K562 (cell line): ENCODE measurements around the gene CD68. TPM values are rescaled to one million over a fixed set of nuclear protein-coding genes. Genes with fewer than 3 reads are reported as not detected.

ENCODE experiments used
- CREM ChIP-seq: IDR thresholded peaks from 2 replicates; pipeline ENCODE4 v1.6.1; 2014; ENCODE audit warnings: antibody characterized with exemption, low read depth
- GABPB1 ChIP-seq: sonication (generic); formaldehyde crosslinking; IDR thresholded peaks from 2 replicates; pipeline ENCODE4 v1.8.0; 2022; ENCODE audit warnings: mild to moderate bottlenecking, missing genetic modification reagents
- HIVEP1 ChIP-seq: fragments of 250-450 bp; sonication (Bioruptor Pico); IDR thresholded peaks from 2 replicates; pipeline ENCODE4 v1.4.0; 2020; ENCODE audit warnings: mild to moderate bottlenecking
- KLF10 ChIP-seq: fragments of 250-450 bp; sonication (Bioruptor Pico); IDR thresholded peaks from 2 replicates; pipeline ENCODE4 v1.6.1; 2021; ENCODE audit warnings: matching md5 sums
- MXI1 ChIP-seq: IDR thresholded peaks from 2 replicates; pipeline ENCODE4 v1.6.1; 2011; ENCODE audit warnings: low read depth, mild to moderate bottlenecking, improper control_type of control experiment, low read length
- PHF21A ChIP-seq: fragments of 450-650 bp; IDR thresholded peaks from 2 replicates; pipeline ENCODE4 v1.6.1; 2017; ENCODE audit warnings: low read depth, borderline replicate concordance
- PTTG1 ChIP-seq: fragments of 450-650 bp; IDR thresholded peaks from 2 replicates; pipeline ENCODE4 v1.6.1; 2016; ENCODE audit warnings: low read depth, mild to moderate bottlenecking, missing genetic modification characterization, missing compliant biosample characterization
- SAP30 ChIP-seq: fragments of 200-600 bp; sonication (generic); IDR thresholded peaks from 2 replicates; pipeline ENCODE4 v1.6.1; 2012; ENCODE audit warnings: borderline replicate concordance, low read depth, mild to moderate bottlenecking, moderate library complexity, low read length, control low read depth, inconsistent platforms; ENCODE audit not compliant: insufficient read depth, poor library complexity, severe bottlenecking
- SMAD2 ChIP-seq: fragments of 150-350 bp; IDR thresholded peaks from 2 replicates; pipeline ENCODE4 v1.6.1; 2014; ENCODE audit warnings: low read depth, mild to moderate bottlenecking, low read length
- SREBF2 ChIP-seq: sonication (generic); formaldehyde crosslinking; IDR thresholded peaks from 2 replicates; pipeline ENCODE4 v1.4.0; 2020; ENCODE audit warnings: mild to moderate bottlenecking, missing genetic modification reagents
- SRSF3 ChIP-seq: fragments of 200-400 bp; formaldehyde crosslinking; IDR thresholded peaks from 2 replicates; pipeline ENCODE4 v1.6.1; 2016; ENCODE audit warnings: mild to moderate bottlenecking, low read length, moderate library complexity; ENCODE audit not compliant: insufficient read depth
- ZNF232 ChIP-seq: sonication (generic); formaldehyde crosslinking; IDR thresholded peaks from 2 replicates; pipeline ENCODE4 v1.8.0; 2022; ENCODE audit warnings: mild to moderate bottlenecking, missing genetic modification reagents
- polyA plus RNA-seq, 8 experiments: library from polyadenylated mRNA; depleted of rRNA in 4 of 8; stranded (reverse) in 5 of 8; unstranded in 3 of 8; fragments of >200 nt; fragmentation: Nextera tagmentation in 2 of 8; fragmentation: Illumina TruSeq in 1 of 8; extraction: Ambion mirVana in 2 of 8; extraction: Trizol in 1 of 8; gene quantifications; 2 replicates each; pipeline versions ENCODE4 v1.2.1 to v1.2.3, GENCODE V29; 2011 to 2014; ENCODE audit warnings: inconsistent platforms in 1 of 8, missing spikeins in 1 of 8
- total RNA-seq, 7 experiments: library from RNA; depleted of rRNA in 6 of 7; stranded (reverse); fragments of >200 nt in 6 of 7; fragmentation: Illumina TruSeq in 2 of 7; extraction: Trizol in 2 of 7; gene quantifications; 2 replicates each; pipeline versions ENCODE4 v1.2.1 to v1.2.3, GENCODE V29; 2011 to 2021; ENCODE audit warnings: low replicate concordance in 1 of 7
- TF ChIP-seq, protein P1 (sequence below): sonication (generic); formaldehyde crosslinking; IDR thresholded peaks from 2 replicates; pipeline ENCODE4 v1.8.0; 2023; ENCODE audit warnings: missing genetic modification reagents, mild to moderate bottlenecking, borderline replicate concordance
- TF ChIP-seq, protein P2 (sequence below): sonication (generic); formaldehyde crosslinking; IDR thresholded peaks from 2 replicates; pipeline ENCODE4 v1.5.0; 2020; ENCODE audit warnings: missing genetic modification reagents
- TF ChIP-seq, protein P3 (sequence below): fragments of 250-450 bp; sonication (Bioruptor Pico); IDR thresholded peaks from 2 replicates; pipeline ENCODE4 v1.4.0; 2020
- TF ChIP-seq, protein P4 (sequence below): sonication (generic); formaldehyde crosslinking; IDR thresholded peaks from 2 replicates; pipeline ENCODE4 v1.8.0; 2022; ENCODE audit warnings: mild to moderate bottlenecking, missing genetic modification reagents

CD68 gene
- total and polyA plus RNA-seq, 9 of the 15 experiments (the other 6 are each of a cell fraction or from before 2014, with no cell fraction given) = 28.2 to 89.8 (median 37.7) TPM

DNA sequence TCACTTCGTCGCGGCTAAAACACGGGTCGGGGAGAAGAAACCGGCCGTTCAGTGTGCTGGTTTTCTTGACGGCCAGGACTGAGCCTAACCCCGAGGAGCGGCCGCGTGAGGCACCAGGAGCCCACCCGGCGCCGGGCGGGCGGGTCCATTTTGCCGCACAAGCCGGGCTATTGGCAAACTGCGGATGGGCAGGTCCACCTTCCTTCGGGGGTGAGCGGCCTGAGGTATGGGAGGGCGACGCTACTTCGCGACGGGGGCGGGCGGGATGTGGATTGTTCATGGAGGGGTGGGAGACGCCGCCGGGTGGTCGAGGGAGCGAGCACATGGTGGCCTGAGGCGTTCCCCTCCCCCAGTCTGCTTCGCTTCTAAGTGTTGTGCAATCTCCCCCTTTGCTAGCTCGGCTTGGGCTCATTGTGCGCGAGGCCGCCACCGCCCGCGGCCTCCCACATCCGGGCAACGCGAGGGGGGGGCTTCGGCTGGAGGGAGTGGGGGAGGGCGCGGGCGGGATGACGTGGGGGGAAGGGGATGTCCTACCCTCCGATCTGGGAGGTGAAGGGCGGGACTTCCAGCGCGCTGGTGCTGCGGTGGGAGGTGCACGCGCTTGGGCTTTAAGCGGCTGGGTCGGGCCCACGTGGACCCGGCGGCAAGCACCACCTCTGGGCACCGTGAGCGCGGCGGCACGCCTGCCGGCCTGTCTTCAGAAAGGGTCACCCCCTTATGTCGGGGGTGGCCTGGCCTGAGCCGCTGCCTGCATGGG lies 5.9 kb upstream of the CD68 start (continued):
- TF ChIP-seq, protein P1, sequence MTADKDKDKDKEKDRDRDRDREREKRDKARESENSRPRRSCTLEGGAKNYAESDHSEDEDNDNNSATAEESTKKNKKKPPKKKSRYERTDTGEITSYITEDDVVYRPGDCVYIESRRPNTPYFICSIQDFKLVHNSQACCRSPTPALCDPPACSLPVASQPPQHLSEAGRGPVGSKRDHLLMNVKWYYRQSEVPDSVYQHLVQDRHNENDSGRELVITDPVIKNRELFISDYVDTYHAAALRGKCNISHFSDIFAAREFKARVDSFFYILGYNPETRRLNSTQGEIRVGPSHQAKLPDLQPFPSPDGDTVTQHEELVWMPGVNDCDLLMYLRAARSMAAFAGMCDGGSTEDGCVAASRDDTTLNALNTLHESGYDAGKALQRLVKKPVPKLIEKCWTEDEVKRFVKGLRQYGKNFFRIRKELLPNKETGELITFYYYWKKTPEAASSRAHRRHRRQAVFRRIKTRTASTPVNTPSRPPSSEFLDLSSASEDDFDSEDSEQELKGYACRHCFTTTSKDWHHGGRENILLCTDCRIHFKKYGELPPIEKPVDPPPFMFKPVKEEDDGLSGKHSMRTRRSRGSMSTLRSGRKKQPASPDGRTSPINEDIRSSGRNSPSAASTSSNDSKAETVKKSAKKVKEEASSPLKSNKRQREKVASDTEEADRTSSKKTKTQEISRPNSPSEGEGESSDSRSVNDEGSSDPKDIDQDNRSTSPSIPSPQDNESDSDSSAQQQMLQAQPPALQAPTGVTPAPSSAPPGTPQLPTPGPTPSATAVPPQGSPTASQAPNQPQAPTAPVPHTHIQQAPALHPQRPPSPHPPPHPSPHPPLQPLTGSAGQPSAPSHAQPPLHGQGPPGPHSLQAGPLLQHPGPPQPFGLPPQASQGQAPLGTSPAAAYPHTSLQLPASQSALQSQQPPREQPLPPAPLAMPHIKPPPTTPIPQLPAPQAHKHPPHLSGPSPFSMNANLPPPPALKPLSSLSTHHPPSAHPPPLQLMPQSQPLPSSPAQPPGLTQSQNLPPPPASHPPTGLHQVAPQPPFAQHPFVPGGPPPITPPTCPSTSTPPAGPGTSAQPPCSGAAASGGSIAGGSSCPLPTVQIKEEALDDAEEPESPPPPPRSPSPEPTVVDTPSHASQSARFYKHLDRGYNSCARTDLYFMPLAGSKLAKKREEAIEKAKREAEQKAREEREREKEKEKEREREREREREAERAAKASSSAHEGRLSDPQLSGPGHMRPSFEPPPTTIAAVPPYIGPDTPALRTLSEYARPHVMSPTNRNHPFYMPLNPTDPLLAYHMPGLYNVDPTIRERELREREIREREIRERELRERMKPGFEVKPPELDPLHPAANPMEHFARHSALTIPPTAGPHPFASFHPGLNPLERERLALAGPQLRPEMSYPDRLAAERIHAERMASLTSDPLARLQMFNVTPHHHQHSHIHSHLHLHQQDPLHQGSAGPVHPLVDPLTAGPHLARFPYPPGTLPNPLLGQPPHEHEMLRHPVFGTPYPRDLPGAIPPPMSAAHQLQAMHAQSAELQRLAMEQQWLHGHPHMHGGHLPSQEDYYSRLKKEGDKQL (CRISPR knock-in tag) = no peak
- TF ChIP-seq KLF10 (CRISPR knock-in tag) (no peak), HIVEP1 (CRISPR knock-in tag) (no peak), PHF21A (no peak), SRSF3 (no peak), MXI1 (peak; percentile 87), PTTG1 (tag) (no peak), ZNF232 (CRISPR knock-in tag) (no peak), GABPB1 (CRISPR knock-in tag) (peak; percentile 80), SAP30 (peak; percentile 92), SMAD2 (no peak), CREM (peak; percentile 77), SREBF2 (no peak)
- TF ChIP-seq, protein P2, sequence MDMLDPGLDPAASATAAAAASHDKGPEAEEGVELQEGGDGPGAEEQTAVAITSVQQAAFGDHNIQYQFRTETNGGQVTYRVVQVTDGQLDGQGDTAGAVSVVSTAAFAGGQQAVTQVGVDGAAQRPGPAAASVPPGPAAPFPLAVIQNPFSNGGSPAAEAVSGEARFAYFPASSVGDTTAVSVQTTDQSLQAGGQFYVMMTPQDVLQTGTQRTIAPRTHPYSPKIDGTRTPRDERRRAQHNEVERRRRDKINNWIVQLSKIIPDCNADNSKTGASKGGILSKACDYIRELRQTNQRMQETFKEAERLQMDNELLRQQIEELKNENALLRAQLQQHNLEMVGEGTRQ (CRISPR knock-in tag) = no peak
- TF ChIP-seq, protein P3, sequence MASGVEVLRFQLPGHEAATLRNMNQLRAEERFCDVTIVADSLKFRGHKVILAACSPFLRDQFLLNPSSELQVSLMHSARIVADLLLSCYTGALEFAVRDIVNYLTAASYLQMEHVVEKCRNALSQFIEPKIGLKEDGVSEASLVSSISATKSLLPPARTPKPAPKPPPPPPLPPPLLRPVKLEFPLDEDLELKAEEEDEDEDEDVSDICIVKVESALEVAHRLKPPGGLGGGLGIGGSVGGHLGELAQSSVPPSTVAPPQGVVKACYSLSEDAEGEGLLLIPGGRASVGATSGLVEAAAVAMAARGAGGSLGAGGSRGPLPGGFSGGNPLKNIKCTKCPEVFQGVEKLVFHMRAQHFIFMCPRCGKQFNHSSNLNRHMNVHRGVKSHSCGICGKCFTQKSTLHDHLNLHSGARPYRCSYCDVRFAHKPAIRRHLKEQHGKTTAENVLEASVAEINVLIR (CRISPR knock-in tag) = no peak
- TF ChIP-seq, protein P4, sequence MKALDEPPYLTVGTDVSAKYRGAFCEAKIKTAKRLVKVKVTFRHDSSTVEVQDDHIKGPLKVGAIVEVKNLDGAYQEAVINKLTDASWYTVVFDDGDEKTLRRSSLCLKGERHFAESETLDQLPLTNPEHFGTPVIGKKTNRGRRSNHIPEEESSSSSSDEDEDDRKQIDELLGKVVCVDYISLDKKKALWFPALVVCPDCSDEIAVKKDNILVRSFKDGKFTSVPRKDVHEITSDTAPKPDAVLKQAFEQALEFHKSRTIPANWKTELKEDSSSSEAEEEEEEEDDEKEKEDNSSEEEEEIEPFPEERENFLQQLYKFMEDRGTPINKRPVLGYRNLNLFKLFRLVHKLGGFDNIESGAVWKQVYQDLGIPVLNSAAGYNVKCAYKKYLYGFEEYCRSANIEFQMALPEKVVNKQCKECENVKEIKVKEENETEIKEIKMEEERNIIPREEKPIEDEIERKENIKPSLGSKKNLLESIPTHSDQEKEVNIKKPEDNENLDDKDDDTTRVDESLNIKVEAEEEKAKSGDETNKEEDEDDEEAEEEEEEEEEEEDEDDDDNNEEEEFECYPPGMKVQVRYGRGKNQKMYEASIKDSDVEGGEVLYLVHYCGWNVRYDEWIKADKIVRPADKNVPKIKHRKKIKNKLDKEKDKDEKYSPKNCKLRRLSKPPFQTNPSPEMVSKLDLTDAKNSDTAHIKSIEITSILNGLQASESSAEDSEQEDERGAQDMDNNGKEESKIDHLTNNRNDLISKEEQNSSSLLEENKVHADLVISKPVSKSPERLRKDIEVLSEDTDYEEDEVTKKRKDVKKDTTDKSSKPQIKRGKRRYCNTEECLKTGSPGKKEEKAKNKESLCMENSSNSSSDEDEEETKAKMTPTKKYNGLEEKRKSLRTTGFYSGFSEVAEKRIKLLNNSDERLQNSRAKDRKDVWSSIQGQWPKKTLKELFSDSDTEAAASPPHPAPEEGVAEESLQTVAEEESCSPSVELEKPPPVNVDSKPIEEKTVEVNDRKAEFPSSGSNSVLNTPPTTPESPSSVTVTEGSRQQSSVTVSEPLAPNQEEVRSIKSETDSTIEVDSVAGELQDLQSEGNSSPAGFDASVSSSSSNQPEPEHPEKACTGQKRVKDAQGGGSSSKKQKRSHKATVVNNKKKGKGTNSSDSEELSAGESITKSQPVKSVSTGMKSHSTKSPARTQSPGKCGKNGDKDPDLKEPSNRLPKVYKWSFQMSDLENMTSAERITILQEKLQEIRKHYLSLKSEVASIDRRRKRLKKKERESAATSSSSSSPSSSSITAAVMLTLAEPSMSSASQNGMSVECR (CRISPR knock-in tag) = peak; percentile 91
